GM12872 (cell line): ENCODE measurements around the gene KLF16.
A peak's percentile ranks its signal among the peaks of the same experiment; 100 is the strongest.

ENCODE experiments used
- CTCF ChIP-seq: IDR thresholded peaks from 3 replicates; pipeline ENCODE4 v1.5.1; 2011; ENCODE audit warnings: low read depth, mild to moderate bottlenecking, low read length, moderate library complexity; ENCODE audit not compliant: insufficient read depth

KLF16 gene

GRCh38 chr19:1827566-1828278 lies 35.7 kb downstream of the KLF16 start:
- TF ChIP-seq CTCF: no peak

DNA sequence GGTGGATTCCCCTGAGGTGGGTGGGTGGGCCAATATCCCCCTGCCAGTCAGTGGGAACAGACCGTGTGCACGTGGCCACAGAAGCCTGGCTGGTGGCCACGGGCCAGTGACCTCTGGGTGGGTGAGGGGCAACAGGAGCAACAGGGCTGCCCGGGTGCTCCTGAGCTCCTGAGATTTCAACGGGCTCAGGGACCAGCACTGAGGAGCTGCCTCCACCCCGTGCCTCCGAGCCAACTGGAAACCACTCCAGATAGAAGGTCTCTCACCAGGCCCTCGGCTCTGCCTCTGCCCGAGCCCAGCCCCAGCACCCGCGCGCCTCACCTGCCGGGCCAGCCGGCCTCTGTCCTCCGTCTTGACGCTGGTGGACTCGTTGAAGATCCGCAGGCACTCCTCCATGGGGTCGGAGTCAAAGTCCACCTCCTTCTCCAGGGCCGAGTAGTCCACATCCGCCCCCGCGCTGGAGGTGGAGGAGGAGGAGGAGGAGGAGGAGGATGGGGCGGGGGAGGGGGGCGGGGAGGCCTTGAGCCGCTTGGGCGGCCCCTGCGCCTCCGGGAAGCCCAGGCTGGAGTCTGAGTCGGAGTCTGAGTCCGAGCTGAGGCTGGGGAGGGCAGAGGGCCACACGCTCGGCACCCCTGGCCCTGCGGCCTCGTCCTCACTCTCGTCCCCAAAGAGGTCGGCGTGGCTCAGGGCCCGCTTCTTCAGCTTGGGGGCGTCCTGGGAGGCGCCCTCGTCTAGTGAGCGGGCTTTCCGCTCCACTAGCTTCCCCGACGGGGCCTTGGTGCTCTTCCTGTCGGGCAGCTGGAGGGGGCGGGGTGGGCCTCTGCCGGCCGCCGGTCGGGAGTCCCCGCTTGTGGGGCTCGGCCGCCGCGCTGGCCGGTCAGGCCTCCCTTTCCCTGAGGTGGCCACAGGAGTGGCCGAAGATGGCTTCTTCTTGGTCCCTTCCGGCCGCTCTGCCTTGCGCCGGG lies 36.5 kb downstream of the KLF16 start:
- TF ChIP-seq CTCF: no peak

- TF ChIP-seq CTCF: peak; percentile 92
These were observed 37.3 kb downstream of the KLF16 start for GRCh38 chr19:1825909-1826556.

- no peak for TF ChIP-seq CTCF
These were observed 39.1 kb downstream of the KLF16 start for GRCh38 chr19:1824252-1824622.

GRCh38 chr19:1823539-1824251 lies 39.7 kb downstream of the KLF16 start:
- TF ChIP-seq CTCF: no peak

GRCh38 chr19:1823020-1823419 lies 40.4 kb downstream of the KLF16 start:
- TF ChIP-seq CTCF: no peak
